ENCODE measurements around the gene FAM50B. TPM values are rescaled to one million over a fixed set of nuclear protein-coding genes. Genes with fewer than 3 reads are reported as not detected.

FAM50B gene
- total RNA-seq, 2 donors from 2014 or later: 12.4 to 17.3 TPM

DNA sequence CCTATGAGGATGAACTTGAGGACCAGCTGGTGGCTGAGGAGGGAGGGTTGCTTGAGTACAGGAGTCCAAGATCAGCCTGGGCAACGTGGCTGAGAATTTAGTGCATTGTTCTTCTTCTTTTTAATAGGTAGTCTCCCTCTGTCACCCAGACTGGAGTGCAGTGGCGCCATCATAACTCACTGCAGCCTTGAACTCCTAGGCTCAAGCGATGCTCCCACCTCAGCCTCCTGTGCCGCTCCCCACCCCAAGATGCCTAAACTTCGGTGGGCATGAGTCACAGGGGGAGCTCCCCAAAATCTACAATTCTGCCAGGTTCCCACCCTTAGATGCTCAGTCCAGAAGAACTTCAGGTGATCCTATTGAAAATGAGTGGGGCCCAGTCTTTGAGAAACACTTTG lies 21.4 kb downstream of the FAM50B start:
- H3K9me3 ChIP-seq: no peaks in the 10 kb centered on the region
- H3K27ac ChIP-seq: no peak overlapping the region
- H3K4me3 ChIP-seq: no peak overlapping the region
- H3K36me3 ChIP-seq: no peaks in the 10 kb centered on the region
- TF ChIP-seq, protein P1, sequence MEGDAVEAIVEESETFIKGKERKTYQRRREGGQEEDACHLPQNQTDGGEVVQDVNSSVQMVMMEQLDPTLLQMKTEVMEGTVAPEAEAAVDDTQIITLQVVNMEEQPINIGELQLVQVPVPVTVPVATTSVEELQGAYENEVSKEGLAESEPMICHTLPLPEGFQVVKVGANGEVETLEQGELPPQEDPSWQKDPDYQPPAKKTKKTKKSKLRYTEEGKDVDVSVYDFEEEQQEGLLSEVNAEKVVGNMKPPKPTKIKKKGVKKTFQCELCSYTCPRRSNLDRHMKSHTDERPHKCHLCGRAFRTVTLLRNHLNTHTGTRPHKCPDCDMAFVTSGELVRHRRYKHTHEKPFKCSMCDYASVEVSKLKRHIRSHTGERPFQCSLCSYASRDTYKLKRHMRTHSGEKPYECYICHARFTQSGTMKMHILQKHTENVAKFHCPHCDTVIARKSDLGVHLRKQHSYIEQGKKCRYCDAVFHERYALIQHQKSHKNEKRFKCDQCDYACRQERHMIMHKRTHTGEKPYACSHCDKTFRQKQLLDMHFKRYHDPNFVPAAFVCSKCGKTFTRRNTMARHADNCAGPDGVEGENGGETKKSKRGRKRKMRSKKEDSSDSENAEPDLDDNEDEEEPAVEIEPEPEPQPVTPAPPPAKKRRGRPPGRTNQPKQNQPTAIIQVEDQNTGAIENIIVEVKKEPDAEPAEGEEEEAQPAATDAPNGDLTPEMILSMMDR (IDR thresholded peaks at IDR 0.05): no peak
- peaks cover 0 to 21% of the 10 kb centered on the region in 2 donors for H3K4me1 ChIP-seq (ENCODE audit: control insufficient read depth in 1 of 2, low read depth in 2 of 2)
- no peaks in the 10 kb centered on the region for H3K27me3 ChIP-seq (replicated peaks; ENCODE audit: insufficient read depth)
- ATAC-seq (ENCODE audit: insufficient number of reproducible peaks, low FRiP score, low read depth): no peak
- DNase-seq (ENCODE audit: low spot score): no peak

DNA sequence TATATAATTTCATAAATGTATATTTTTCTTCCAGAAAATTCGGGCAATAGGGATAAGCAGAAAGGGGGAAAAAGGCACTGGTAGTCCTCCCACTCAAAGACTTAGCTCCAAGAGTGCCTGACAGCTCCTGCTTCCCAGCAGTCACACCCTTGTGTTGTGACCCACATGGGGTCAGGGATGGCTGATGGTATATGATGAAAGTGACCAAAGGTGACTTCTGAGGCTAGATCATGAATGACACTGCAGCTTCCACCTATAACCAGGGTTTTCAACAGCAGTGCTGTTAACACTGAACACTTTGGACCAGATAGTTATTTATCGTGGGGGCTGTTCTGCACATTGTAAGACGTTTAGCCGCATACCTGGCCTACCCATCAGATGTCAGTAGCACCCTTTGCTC lies 22.3 kb downstream of the FAM50B start:
- H3K36me3 ChIP-seq: no peaks in the 10 kb centered on the region
- DNase-seq (ENCODE audit: low spot score) (no peak), ATAC-seq (ENCODE audit: insufficient number of reproducible peaks, low FRiP score, low read depth) (no peak)
- no peak overlapping the region for H3K27ac ChIP-seq
- no peak overlapping the region for H3K4me3 ChIP-seq
- H3K9me3 ChIP-seq: no peaks in the 10 kb centered on the region
- TF ChIP-seq, protein P1 (IDR thresholded peaks at IDR 0.05): no peak
- H3K4me1 ChIP-seq (ENCODE audit: control insufficient read depth in 1 of 2, low read depth in 2 of 2): peaks cover 0 to 21% of the 10 kb centered on the region in 2 donors
- no peaks in the 10 kb centered on the region for H3K27me3 ChIP-seq (replicated peaks; ENCODE audit: insufficient read depth)

DNA sequence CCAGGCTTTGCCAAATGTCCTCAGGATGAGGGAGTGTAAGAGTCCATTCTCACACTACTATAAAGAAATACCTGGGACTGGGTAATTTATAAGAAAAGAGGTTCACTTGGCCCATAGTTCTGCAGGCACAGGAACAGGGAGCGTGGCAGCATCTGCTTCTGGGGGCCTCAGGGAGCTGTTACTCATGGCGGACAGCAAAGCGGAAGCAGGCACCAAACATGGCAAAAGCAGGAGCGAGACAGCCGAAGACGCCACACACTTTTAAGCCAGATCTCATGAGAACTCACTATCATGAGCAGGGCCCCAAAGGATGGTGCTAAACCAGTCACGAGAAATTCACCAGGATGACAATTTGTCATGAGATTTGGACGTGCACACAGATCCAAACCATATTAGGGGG lies 22.8 kb downstream of the FAM50B start:
- no peaks in the 10 kb centered on the region for H3K27me3 ChIP-seq (replicated peaks; ENCODE audit: insufficient read depth)
- no peaks in the 10 kb centered on the region for H3K9me3 ChIP-seq
- no peaks in the 10 kb centered on the region for H3K36me3 ChIP-seq
- ATAC-seq (ENCODE audit: insufficient number of reproducible peaks, low FRiP score, low read depth) (no peak), DNase-seq (ENCODE audit: low spot score) (no peak)
- H3K4me1 ChIP-seq (ENCODE audit: control insufficient read depth in 1 of 2, low read depth in 2 of 2): peaks cover 0 to 21% of the 10 kb centered on the region in 2 donors
- H3K27ac ChIP-seq: no peak overlapping the region
- TF ChIP-seq, protein P1 (IDR thresholded peaks at IDR 0.05): no peak
- no peak overlapping the region for H3K4me3 ChIP-seq

DNA sequence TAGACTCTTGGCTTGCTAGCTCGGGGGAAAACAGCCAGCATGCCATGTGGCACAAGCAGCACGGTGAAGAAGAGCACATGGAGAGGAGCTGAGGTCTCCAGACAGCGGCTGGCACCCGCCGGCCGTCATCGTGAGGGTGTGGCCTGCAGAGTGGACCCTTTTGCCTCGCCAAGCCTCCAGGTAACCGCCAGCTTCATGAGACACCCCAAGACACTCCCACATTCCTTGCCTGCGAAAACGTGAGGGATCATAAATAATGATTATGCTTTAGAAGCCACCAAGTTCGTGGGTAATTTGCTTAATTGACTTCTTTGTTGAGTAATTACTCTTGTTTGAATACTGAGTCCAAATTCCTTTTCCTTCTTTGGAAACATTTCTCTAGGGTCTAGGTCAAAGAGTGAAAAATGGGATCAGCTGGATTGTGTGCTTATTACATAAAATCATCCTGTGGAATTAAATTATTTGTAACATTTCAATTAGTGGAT lies 23.2 kb downstream of the FAM50B start:
- DNase-seq (ENCODE audit: low spot score): no peak
- Histone ChIP-seq H3K36me3 (no peaks in the 10 kb centered on the region), H3K27me3 (replicated peaks; ENCODE audit: insufficient read depth) (no peaks in the 10 kb centered on the region), H3K4me3 (no peak overlapping the region), H3K27ac (no peak overlapping the region), H3K4me1 (ENCODE audit: control insufficient read depth in 1 of 2, low read depth in 2 of 2) (peaks cover 0 to 21% of the 10 kb centered on the region in 2 donors), H3K9me3 (no peaks in the 10 kb centered on the region)
- ATAC-seq (ENCODE audit: insufficient number of reproducible peaks, low FRiP score, low read depth): no peak
- TF ChIP-seq, protein P1 (IDR thresholded peaks at IDR 0.05): no peak

DNA sequence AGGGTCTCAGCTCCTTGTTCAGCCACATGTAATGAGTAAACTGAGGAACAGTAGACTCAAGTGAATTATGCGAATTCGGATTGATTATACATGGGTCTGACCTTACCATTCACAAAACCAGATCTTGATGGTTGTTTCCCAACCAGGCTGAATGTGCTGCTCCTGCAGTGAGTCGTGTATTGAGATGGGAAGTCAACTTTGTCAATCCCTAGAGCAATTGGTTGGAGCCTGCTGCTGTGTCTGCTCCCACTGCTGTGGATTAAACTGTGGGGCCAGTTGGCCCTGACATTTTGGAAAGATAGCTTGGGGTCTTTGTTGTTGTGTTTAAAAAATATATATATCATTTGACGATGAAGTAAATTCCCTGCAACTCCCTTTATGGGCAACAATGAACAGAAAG lies 23.9 kb downstream of the FAM50B start:
- no peak for ATAC-seq (ENCODE audit: insufficient number of reproducible peaks, low FRiP score, low read depth)
- H3K4me1 ChIP-seq (ENCODE audit: control insufficient read depth in 1 of 2, low read depth in 2 of 2): peaks cover 0 to 16% of the 10 kb centered on the region in 2 donors
- TF ChIP-seq, protein P1 (IDR thresholded peaks at IDR 0.05): no peak

More for the DNA sequence above, 23.9 kb downstream of the FAM50B start:
- H3K9me3 ChIP-seq: no peaks in the 10 kb centered on the region
- H3K36me3 ChIP-seq: no peaks in the 10 kb centered on the region
- H3K27ac ChIP-seq: no peak overlapping the region
- H3K4me3 ChIP-seq: no peak overlapping the region
- no peaks in the 10 kb centered on the region for H3K27me3 ChIP-seq (replicated peaks; ENCODE audit: insufficient read depth)
- DNase-seq (ENCODE audit: low spot score): no peak

Measured in thoracic aorta (tissue), 2 donors.